GM12892 (cell line): ENCODE data around the gene NR0B1.

Source experiments
- DNase-seq: peaks from one replicate; pipeline ENCODE4 v3.0.0; 2011; ENCODE audit not compliant: insufficient read length
- FAIRE-seq: peaks from 2 replicates; lab custom pipeline; 2011; peaks lifted over from hg19 to GRCh38; lab: Jason Lieb, UNC
- POLR2A ChIP-seq: IDR thresholded peaks from 2 replicates; pipeline ENCODE4 v1.6.1; 2011; ENCODE audit warnings: low read depth, low read length, control low read depth
- POLR2AphosphoS5 ChIP-seq: IDR thresholded peaks from 2 replicates; pipeline ENCODE4 v1.6.1; 2011; ENCODE audit warnings: low read depth, low read length, control low read depth
- TAF1 ChIP-seq: IDR thresholded peaks from 2 replicates; pipeline ENCODE4 v1.6.1; 2011; ENCODE audit warnings: low read depth, mild to moderate bottlenecking, control low read depth, low read length, borderline replicate concordance

Gene NR0B1

GRCh38 chrX:30261012-30261411, 48.2 kb downstream of the NR0B1 start:
- no peak for TF ChIP-seq POLR2AphosphoS5
- no peak for TF ChIP-seq TAF1
- no peak for TF ChIP-seq POLR2A
- FAIRE-seq (no peak), DNase-seq (no peak)

GRCh38 chrX:30259927-30260326, 49.3 kb downstream of the NR0B1 start:
- TF ChIP-seq POLR2AphosphoS5 (no peak), POLR2A (no peak), TAF1 (no peak)

More at GRCh38 chrX:30259927-30260326, 49.3 kb downstream of the NR0B1 start:
- DNase-seq (no peak), FAIRE-seq (no peak)
